Liver (tissue), 9 donors: ENCODE data around the gene HIVEP3. TPM values are rescaled to one million over a fixed set of nuclear protein-coding genes. Genes with fewer than 3 reads are reported as not detected.
A peak's percentile ranks its signal among the peaks of the same experiment; 100 is the strongest.

ENCODE experiments used
- DNase-seq: peaks from one replicate; pipeline ENCODE4 v3.0.0-alpha.2; 2017; ENCODE audit warnings: low spot score
- H3K27ac ChIP-seq, 2 donors: one replicate each; pipeline ENCODE4 v1.7.0; 2013; ENCODE audit warnings: inconsistent platforms in 2 of 2, low read length in 2 of 2, control low read depth in 1 of 2, low read depth in 1 of 2, mild to moderate bottlenecking in 1 of 2
- H3K27me3 ChIP-seq, 4 donors: one replicate each; pipeline versions ENCODE4 v1.6.1 to v1.7.0; 2013; ENCODE audit warnings: low read length in 3 of 4, inconsistent platforms in 1 of 4, mild to moderate bottlenecking in 1 of 4, moderate library complexity in 1 of 4; ENCODE audit not compliant: control insufficient read depth in 4 of 4, insufficient read depth in 4 of 4
- H3K36me3 ChIP-seq, 4 donors: one replicate each; pipeline versions ENCODE4 v1.6.1 to v1.7.0; 2013; ENCODE audit warnings: low read length in 3 of 4, mild to moderate bottlenecking in 3 of 4, low read depth in 1 of 4, moderate library complexity in 1 of 4; ENCODE audit not compliant: control insufficient read depth in 4 of 4, insufficient read depth in 3 of 4
- H3K4me1 ChIP-seq, 4 donors: one replicate each; pipeline versions ENCODE4 v1.6.1 to v1.7.0; 2013; ENCODE audit warnings: low read length in 3 of 4, mild to moderate bottlenecking in 3 of 4, moderate library complexity in 1 of 4; ENCODE audit not compliant: control insufficient read depth in 4 of 4, insufficient read depth in 4 of 4
- H3K4me3 ChIP-seq, 3 donors: one replicate each; pipeline versions ENCODE4 v1.6.1 to v1.7.0; 2013; ENCODE audit warnings: low read length in 3 of 3, control low read depth in 1 of 3, low read depth in 1 of 3, mild to moderate bottlenecking in 1 of 3
- H3K9ac ChIP-seq, 2 donors: one replicate each; pipeline ENCODE4 v1.7.0; 2013; ENCODE audit warnings: low read length in 2 of 2, mild to moderate bottlenecking in 2 of 2, moderate library complexity in 2 of 2, control low read depth in 1 of 2, low read depth in 1 of 2
- H3K9me3 ChIP-seq, 4 donors: one replicate each; pipeline versions ENCODE4 v1.6.1 to v1.7.0; 2013; ENCODE audit warnings: low read length in 3 of 4; ENCODE audit not compliant: control insufficient read depth in 4 of 4
- CTCF ChIP-seq: fragments of 150-350 bp; IDR thresholded peaks from 2 replicates; pipeline ENCODE4 v1.5.1; 2017; ENCODE audit warnings: improper control_type of control experiment, low read depth, low read length; ENCODE audit not compliant: missing input control
- EGR1 ChIP-seq, 2 donors: IDR thresholded peaks; 2 replicates each; pipeline ENCODE4 v1.6.1; 2016 to 2018; ENCODE audit warnings: antibody characterized with exemption in 2 of 2, low read depth in 2 of 2
- FOXA1 ChIP-seq: IDR thresholded peaks from 2 replicates; pipeline ENCODE4 v1.6.1; 2016; ENCODE audit warnings: antibody characterized with exemption
- FOXA2 ChIP-seq: IDR thresholded peaks from 2 replicates; pipeline ENCODE4 v1.6.1; 2016; ENCODE audit warnings: antibody characterized with exemption
- GABPA ChIP-seq, 2 donors: IDR thresholded peaks in 1 of 2; conservative IDR thresholded peaks in 1 of 2; 2 replicates each; pipeline ENCODE4 v1.6.1; 2016; ENCODE audit warnings: antibody characterized with exemption in 2 of 2, mild to moderate bottlenecking in 1 of 2, moderate library complexity in 1 of 2
- HNF4A ChIP-seq, 2 donors: conservative IDR thresholded peaks; 2 replicates each; pipeline ENCODE4 v1.6.1; 2016; ENCODE audit warnings: antibody characterized with exemption in 2 of 2, mild to moderate bottlenecking in 2 of 2
- HNF4G ChIP-seq: IDR thresholded peaks from 2 replicates; pipeline ENCODE4 v1.6.1; 2016; ENCODE audit warnings: antibody characterized with exemption
- JUND ChIP-seq, 2 donors: IDR thresholded peaks; 2 replicates each; pipeline ENCODE4 v1.6.1; 2016; ENCODE audit warnings: antibody characterized with exemption in 2 of 2
- MAX ChIP-seq: IDR thresholded peaks from 2 replicates; pipeline ENCODE4 v1.6.1; 2016; ENCODE audit warnings: antibody characterized with exemption
- NR2F2 ChIP-seq: IDR thresholded peaks from 2 replicates; pipeline ENCODE4 v1.6.1; 2016; ENCODE audit warnings: antibody characterized with exemption
- RAD21 ChIP-seq, 2 donors: IDR thresholded peaks; 2 replicates each; pipeline ENCODE4 v1.6.1; 2016; ENCODE audit warnings: antibody characterized with exemption in 2 of 2, mild to moderate bottlenecking in 2 of 2
- RXRA ChIP-seq, 2 donors: IDR thresholded peaks; 2 replicates each; pipeline ENCODE4 v1.6.1; 2017 to 2018; ENCODE audit warnings: antibody characterized with exemption in 2 of 2, mild to moderate bottlenecking in 1 of 2
- SP1 ChIP-seq: IDR thresholded peaks from 2 replicates; pipeline ENCODE4 v1.6.1; 2018; ENCODE audit warnings: antibody characterized with exemption, mild to moderate bottlenecking
- TAF1 ChIP-seq: conservative IDR thresholded peaks from 2 replicates; pipeline ENCODE4 v1.6.1; 2016; ENCODE audit warnings: antibody characterized with exemption, mild to moderate bottlenecking
- YY1 ChIP-seq: IDR thresholded peaks from 2 replicates; pipeline ENCODE4 v1.6.1; 2016; ENCODE audit warnings: antibody characterized with exemption, mild to moderate bottlenecking
- ZBTB33 ChIP-seq: IDR thresholded peaks from 2 replicates; pipeline ENCODE4 v1.6.1; 2016; ENCODE audit warnings: antibody characterized with exemption
- WGBS: extraction: QIAGEN DNeasy Blood & Tissue Kit; methylation state at CpG from one replicate; pipeline ENCODE4 v1.1.7; 2013; 5-methylcytosine and 5-hydroxymethylcytosine counted together
- polyA plus RNA-seq, 2 donors: library from polyadenylated mRNA; stranded (reverse) in 1 of 2; unstranded in 1 of 2; fragments of 200-250 nt in 1 of 2; fragments of >200 nt in 1 of 2; fragmentation: Nextera tagmentation in 1 of 2; extraction: Ambion mirVana in 1 of 2; gene quantifications; one replicate each; pipeline versions ENCODE4 v1.2.1 to v1.2.3, GENCODE V29; 2013 to 2015
- total RNA-seq, 2 donors: library from RNA; depleted of rRNA; stranded (reverse); fragments of >200 nt; gene quantifications; one replicate each; pipeline ENCODE4 v1.2.3, GENCODE V29; 2014
- TF ChIP-seq, protein P1 (sequence below): IDR thresholded peaks from 2 replicates; pipeline ENCODE4 v1.6.1; 2016; ENCODE audit warnings: antibody characterized with exemption
- TF ChIP-seq, protein P2 (sequence below): IDR thresholded peaks from 2 replicates; pipeline ENCODE4 v1.6.1; 2016; ENCODE audit warnings: antibody characterized with exemption, mild to moderate bottlenecking
- donor health status: healthy.
- donor health status: healthy.
- donor health status: healthy.
- donor health status: healthy.
- donor health status: healthy.

Gene HIVEP3
- total and polyA plus RNA-seq, 4 donors: 0.93 to 1.6 (median 1.4) TPM

DNA sequence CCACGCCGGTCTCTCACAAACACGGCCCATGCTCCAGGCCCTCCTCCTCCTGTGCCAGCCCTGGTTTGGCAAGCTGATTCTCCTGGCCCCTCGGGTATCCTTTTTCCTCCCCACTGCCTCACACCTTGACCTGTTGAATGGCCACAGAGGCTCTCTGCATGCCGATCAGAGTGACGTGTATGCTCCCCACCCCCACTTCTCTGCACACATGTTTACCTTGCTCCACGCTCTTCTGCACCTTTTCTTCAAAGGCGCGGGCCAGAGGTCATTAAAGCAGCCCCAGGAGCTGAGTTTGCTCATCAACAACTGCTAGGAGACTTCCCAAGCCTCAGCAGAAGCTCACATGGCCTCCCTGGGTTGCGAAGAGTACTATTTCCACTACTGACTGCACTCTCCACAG is 295.0 kb downstream of the HIVEP3 start:
- Histone ChIP-seq H3K36me3 (no peaks in the 10 kb centered on the region), H3K27ac (no peak overlapping the region), H3K27me3 (no peaks in the 10 kb centered on the region), H3K4me1 (peaks cover 0 to 4% (median 2%) of the 10 kb centered on the region in 4 donors), H3K9me3 (no peaks in the 10 kb centered on the region), H3K4me3 (no peak overlapping the region), H3K9ac (no peak overlapping the region)
- no peak for TF ChIP-seq FOXA2
- no peak for TF ChIP-seq CTCF
- no peak for TF ChIP-seq RAD21 (IDR thresholded peaks at IDR 0.05)
- no peak for TF ChIP-seq EGR1 (IDR thresholded peaks at IDR 0.05; ENCODE audit: low read depth in 2 of 2)
- TF ChIP-seq, protein P1, sequence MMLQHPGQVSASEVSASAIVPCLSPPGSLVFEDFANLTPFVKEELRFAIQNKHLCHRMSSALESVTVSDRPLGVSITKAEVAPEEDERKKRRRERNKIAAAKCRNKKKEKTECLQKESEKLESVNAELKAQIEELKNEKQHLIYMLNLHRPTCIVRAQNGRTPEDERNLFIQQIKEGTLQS: no peak
- TF ChIP-seq, protein P2, sequence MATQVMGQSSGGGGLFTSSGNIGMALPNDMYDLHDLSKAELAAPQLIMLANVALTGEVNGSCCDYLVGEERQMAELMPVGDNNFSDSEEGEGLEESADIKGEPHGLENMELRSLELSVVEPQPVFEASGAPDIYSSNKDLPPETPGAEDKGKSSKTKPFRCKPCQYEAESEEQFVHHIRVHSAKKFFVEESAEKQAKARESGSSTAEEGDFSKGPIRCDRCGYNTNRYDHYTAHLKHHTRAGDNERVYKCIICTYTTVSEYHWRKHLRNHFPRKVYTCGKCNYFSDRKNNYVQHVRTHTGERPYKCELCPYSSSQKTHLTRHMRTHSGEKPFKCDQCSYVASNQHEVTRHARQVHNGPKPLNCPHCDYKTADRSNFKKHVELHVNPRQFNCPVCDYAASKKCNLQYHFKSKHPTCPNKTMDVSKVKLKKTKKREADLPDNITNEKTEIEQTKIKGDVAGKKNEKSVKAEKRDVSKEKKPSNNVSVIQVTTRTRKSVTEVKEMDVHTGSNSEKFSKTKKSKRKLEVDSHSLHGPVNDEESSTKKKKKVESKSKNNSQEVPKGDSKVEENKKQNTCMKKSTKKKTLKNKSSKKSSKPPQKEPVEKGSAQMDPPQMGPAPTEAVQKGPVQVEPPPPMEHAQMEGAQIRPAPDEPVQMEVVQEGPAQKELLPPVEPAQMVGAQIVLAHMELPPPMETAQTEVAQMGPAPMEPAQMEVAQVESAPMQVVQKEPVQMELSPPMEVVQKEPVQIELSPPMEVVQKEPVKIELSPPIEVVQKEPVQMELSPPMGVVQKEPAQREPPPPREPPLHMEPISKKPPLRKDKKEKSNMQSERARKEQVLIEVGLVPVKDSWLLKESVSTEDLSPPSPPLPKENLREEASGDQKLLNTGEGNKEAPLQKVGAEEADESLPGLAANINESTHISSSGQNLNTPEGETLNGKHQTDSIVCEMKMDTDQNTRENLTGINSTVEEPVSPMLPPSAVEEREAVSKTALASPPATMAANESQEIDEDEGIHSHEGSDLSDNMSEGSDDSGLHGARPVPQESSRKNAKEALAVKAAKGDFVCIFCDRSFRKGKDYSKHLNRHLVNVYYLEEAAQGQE: no peak
- no peak for TF ChIP-seq GABPA (IDR thresholded peaks at IDR 0.05 in 1 of 2, conservative IDR thresholded peaks at IDR 0.05 in 1 of 2)
- TF ChIP-seq NR2F2: no peak
- no peak for TF ChIP-seq ZBTB33
- TF ChIP-seq YY1: no peak
- TF ChIP-seq TAF1: no peak
- no peak for TF ChIP-seq JUND (IDR thresholded peaks at IDR 0.05)
- no peak for TF ChIP-seq FOXA1
- no peak for TF ChIP-seq HNF4A (conservative IDR thresholded peaks at IDR 0.05)
- TF ChIP-seq HNF4G: no peak
- no peak for TF ChIP-seq RXRA (IDR thresholded peaks at IDR 0.05)
- no peak for TF ChIP-seq SP1
- no peak for TF ChIP-seq MAX
- 81% methylated on average over 10 of the region's 10 CpGs for WGBS
- peak; percentile 31 for DNase-seq
